ENCODE results near the gene CIB4.

DNA sequence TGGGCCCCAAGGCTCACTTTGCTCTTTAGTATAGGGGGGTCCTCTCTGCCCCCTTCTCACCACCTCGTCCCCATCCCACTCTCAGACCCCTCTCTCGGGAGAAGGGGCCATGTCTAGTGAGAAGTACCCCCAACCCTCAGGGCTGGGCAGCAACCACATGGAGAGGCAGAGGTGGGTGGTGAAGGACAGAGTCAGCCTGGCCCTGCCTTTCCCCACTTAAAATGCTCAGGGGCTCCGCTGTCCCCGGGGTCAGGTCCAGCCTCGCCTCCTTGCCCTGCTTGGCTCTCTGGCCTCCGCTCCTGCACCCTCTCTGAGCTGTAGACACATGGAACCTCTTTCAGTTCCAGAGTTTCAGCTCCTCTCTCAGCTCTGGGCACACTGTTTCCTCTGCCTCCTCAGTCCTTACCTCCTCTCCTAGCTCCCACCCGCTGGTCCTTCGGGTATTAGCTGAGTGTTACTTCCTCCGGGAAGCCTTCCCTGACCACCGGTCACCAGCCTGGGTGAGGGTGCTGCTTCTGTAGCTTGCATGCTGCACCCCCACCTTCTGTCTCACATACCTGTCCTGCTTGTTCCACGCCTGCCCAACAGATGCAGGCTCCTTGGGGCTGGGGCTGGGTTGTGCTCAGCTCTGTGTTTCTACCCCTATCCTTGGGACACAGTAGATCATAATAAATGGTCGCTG lies 83.8 kb downstream of the CIB4 start:
- TF ChIP-seq, protein P1, sequence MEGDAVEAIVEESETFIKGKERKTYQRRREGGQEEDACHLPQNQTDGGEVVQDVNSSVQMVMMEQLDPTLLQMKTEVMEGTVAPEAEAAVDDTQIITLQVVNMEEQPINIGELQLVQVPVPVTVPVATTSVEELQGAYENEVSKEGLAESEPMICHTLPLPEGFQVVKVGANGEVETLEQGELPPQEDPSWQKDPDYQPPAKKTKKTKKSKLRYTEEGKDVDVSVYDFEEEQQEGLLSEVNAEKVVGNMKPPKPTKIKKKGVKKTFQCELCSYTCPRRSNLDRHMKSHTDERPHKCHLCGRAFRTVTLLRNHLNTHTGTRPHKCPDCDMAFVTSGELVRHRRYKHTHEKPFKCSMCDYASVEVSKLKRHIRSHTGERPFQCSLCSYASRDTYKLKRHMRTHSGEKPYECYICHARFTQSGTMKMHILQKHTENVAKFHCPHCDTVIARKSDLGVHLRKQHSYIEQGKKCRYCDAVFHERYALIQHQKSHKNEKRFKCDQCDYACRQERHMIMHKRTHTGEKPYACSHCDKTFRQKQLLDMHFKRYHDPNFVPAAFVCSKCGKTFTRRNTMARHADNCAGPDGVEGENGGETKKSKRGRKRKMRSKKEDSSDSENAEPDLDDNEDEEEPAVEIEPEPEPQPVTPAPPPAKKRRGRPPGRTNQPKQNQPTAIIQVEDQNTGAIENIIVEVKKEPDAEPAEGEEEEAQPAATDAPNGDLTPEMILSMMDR (IDR thresholded peaks at IDR 0.05) = no peak
- TF ChIP-seq POLR2A (IDR thresholded peaks at IDR 0.05) = no peak
